ENCODE data around the gene ARFGAP1.

ARFGAP1 gene

GRCh38 chr20:63309261-63310071, 36.9 kb downstream of the ARFGAP1 start:
- DNase-seq (ENCODE audit: low spot score), result peak; percentile 88

- DNase-seq (ENCODE audit: low spot score), result no peak
Measured at GRCh38 chr20:63310265-63310991, 37.8 kb downstream of the ARFGAP1 start.

GRCh38 chr20:63311186-63311832, 38.7 kb downstream of the ARFGAP1 start:
- DNase-seq (ENCODE audit: low spot score), result no peak

DNA sequence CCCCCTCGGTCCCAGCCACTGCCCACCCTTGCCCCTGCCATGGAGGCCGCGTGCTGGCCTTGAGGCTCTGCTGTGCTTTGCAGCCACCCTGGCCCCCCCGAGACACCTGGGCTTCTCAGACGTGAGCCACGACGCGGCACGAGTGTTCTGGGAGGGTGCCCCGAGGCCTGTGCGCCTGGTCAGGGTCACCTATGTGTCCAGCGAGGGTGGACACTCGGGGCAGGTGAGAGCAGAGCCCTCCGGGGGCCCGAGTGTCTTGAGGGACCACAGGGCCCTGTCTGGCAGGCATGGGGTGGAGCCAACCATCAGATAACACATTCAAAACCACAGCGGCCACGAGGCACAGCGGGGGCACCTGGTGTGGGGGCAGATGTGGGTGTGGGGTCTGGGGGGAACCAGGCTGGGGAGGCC, 39.2 kb downstream of the ARFGAP1 start:
- DNase-seq (ENCODE audit: low spot score), result no peak

GRCh38 chr20:63312273-63312672, 39.7 kb downstream of the ARFGAP1 start:
- DNase-seq (ENCODE audit: low spot score), result no peak

GRCh38 chr20:63312690-63313348, 40.2 kb downstream of the ARFGAP1 start:
- no peak for DNase-seq (ENCODE audit: low spot score)

- DNase-seq (ENCODE audit: low spot score), result no peak
Measured at GRCh38 chr20:63313349-63314014, 40.9 kb downstream of the ARFGAP1 start.

- no peak for DNase-seq (ENCODE audit: low spot score)
Measured at GRCh38 chr20:63314015-63314471, 41.4 kb downstream of the ARFGAP1 start.

GRCh38 chr20:63314566-63315239, 42.1 kb downstream of the ARFGAP1 start:
- DNase-seq (ENCODE audit: low spot score), result no peak

- DNase-seq (ENCODE audit: low spot score), result no peak
Measured at GRCh38 chr20:63315240-63315689, 42.7 kb downstream of the ARFGAP1 start.

GRCh38 chr20:63315731-63316491, 43.3 kb downstream of the ARFGAP1 start:
- no peak for DNase-seq (ENCODE audit: low spot score)

DNA sequence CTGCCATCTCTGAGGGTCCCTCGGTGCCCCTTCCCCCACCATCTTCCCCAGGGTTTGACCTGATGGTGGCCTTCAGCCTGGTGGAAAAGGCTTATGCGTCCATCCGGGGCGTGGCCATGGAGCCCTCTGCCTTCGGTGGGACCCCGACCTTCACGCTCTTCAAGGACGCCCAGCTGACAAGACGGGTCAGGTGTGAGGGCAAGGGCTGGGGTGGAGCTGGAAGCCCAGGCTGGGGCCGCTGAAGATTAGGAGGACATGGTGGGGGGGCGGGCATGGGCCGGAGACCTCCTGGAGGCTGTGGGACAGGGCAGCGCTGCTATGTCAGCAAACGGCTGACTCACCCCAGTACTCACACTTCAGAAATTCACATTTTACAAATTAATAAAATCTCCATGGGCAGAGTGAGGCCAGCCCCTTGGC, 43.9 kb downstream of the ARFGAP1 start:
- DNase-seq (ENCODE audit: low spot score), result no peak

- DNase-seq (ENCODE audit: low spot score), result no peak
Measured at GRCh38 chr20:63317061-63317460, 44.4 kb downstream of the ARFGAP1 start.

DNA sequence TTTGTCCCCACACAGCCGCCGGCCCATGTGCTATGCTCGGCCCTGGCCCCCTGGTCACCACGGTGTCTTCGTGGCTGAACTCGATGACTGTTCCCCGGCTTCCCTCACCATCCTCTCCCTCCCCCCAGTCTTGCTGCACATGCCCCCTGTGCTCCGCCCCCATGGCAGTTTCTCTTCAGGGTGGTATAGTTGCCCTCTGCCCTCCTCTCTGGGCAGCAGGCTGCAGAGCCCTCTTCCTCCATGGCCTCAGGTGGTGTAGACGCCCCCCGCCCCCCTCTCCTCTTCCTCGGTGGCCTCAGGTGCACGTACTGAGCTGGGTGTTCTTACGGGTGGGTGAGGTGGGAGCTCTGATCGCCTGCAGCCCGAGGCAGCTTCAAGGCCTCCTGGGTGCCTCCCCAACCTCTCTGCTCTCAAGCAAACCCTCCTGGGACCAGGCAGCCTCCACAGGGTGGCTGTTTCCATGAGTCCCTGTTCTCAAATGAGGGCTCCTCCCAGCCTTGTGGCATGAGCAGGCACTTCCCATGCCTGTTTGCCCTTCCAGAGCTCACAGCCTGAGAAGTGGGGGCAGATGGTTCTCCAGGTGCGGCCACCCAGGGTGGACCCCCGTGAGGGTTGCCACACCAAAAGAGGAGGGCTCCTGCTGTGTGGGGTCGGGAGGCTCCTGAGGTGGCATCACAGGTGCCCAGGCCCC, 45.1 kb downstream of the ARFGAP1 start:
- no peak for DNase-seq (ENCODE audit: low spot score)

DNA sequence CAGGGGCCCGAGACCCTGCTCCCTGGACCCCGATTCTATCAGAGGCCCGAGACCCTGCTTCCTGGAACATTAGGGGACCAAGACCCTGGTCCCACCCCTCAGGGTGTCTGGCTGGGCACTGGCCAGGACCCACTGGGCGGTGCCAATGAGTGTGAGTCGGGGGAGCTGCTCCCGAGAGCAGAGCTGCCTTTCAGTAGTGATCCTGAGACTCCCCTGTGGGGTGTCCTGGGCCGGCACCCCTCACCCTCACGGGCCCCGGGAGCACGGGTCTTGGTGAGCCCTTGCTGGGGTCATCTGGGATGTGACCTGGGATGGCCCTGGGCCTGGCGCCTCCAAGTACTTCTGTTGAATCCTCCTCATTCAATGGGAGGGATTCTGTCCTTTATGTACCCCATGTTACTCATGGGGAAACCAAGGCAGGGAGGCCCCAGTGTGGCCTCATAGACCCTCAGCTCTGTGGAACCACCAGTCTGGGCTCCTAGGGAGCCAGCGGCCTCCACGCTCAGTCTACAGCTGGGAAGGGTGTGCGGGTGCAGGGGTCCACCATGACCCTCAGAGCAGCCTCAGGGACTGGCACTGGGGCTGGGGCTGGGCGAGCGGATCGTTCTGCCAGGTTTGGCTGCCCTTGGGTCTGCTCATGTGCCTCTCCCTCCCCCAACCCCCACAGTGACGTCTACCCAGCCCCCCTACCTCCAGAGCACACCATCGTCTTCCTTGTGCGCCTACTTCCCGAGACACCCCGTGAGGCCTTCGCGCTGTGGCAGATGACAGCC, 46.0 kb downstream of the ARFGAP1 start:
- DNase-seq (ENCODE audit: low spot score), result no peak

GRCh38 chr20:63319164-63320040, 46.8 kb downstream of the ARFGAP1 start:
- DNase-seq (ENCODE audit: low spot score), result no peak

DNA sequence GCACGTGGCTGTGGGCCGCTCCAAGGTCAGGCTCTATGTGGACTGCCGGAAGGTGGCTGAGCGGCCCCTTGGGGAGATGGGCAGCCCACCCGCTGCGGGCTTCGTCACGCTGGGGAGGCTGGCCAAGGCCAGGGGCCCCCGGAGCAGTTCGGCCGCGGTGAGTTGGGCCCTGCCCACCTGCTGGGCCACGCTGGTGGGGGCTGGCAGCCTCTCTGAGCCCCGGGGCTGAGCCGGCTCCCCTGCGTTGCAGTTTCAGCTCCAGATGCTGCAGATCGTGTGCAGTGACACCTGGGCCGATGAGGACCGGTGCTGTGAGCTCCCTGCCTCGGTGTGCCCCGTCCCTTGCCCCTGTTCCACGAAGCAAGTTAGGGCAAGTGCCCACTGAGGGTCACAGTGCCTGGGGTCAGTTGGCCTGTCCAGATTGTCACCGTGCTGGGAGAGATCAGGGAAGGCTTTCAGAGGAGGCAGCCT, 47.5 kb downstream of the ARFGAP1 start:
- DNase-seq (ENCODE audit: low spot score), result no peak
